Hematopoietic multipotent progenitor cell treated with erythropoietin and hydrocortisone succinate and interleukin-3 and kit ligand, for 15 days (in vitro differentiated cells): ENCODE data around the gene MLEC.

Experiments used
- DNase-seq: peaks from one replicate; pipeline ENCODE4 v3.0.0-alpha.2; 2015; ENCODE audit warnings: low spot score

Gene MLEC

GRCh38 chr12:120686690-120687577 is at the start of gene MLEC:
MLEC (plus strand) TSS chr12:120687149; CDS start chr12:120687297, 148 bp downstream.
- peak; percentile 97 for DNase-seq

- DNase-seq: no peak
Observed at GRCh38 chr12:120639771-120640721, 46.9 kb upstream of the MLEC start, which contains the start of gene CABP1. CABP1 (plus strand) TSS chr12:120640626; CDS start chr12:120640686, 60 bp downstream.

GRCh38 chr12:120640861-120641833 is 45.8 kb upstream of the MLEC start:
- DNase-seq: no peak

- DNase-seq: no peak
Observed at GRCh38 chr12:120642121-120642520, 44.8 kb upstream of the MLEC start.

- DNase-seq: no peak
Observed at GRCh38 chr12:120642826-120643225, 44.1 kb upstream of the MLEC start.

- no peak for DNase-seq
Observed at GRCh38 chr12:120643574-120643973, 43.4 kb upstream of the MLEC start.

- DNase-seq: no peak
Observed at GRCh38 chr12:120646044-120646443, 40.9 kb upstream of the MLEC start.

GRCh38 chr12:120647375-120647755 is 39.6 kb upstream of the MLEC start:
- no peak for DNase-seq

GRCh38 chr12:120649442-120650232 is 37.3 kb upstream of the MLEC start:
- DNase-seq: no peak

GRCh38 chr12:120650233-120650690 is 36.7 kb upstream of the MLEC start:
- DNase-seq: no peak

- DNase-seq: no peak
Observed at GRCh38 chr12:120651821-120652220, 35.1 kb upstream of the MLEC start.

- no peak for DNase-seq
Observed at GRCh38 chr12:120652656-120653435, 34.1 kb upstream of the MLEC start.

- DNase-seq: no peak
Observed at GRCh38 chr12:120653611-120654010, 33.3 kb upstream of the MLEC start.

- DNase-seq: no peak
Observed at GRCh38 chr12:120654656-120655055, 32.3 kb upstream of the MLEC start.

GRCh38 chr12:120656008-120656407 is 30.9 kb upstream of the MLEC start:
- DNase-seq: no peak

GRCh38 chr12:120658286-120659150 is 28.4 kb upstream of the MLEC start:
- no peak for DNase-seq

GRCh38 chr12:120659151-120659525 is 27.8 kb upstream of the MLEC start:
- no peak for DNase-seq

- DNase-seq: no peak
Observed at GRCh38 chr12:120661432-120661831, 25.5 kb upstream of the MLEC start.

GRCh38 chr12:120662879-120663278 is 24.1 kb upstream of the MLEC start:
- DNase-seq: no peak
